GM18951 (cell line): Measurements from ENCODE around the gene SNRK.

Experiments
- POLR2A ChIP-seq: IDR thresholded peaks from 4 replicates; pipeline ENCODE4 v1.6.1; 2011; ENCODE audit warnings: mild to moderate bottlenecking; ENCODE audit not compliant: insufficient read length, insufficient read depth; ENCODE audit errors: extremely low read depth
- in situ Hi-C: fragments of 300-500 bp; cut with MboI; formaldehyde crosslinking; loops from one replicate; pipeline ENCODE4 v1.12.0; 2022; ENCODE audit warnings: low sequenced_read_pairs, mixed read lengths, inconsistent platforms; ENCODE audit not compliant: unreplicated experiment

Gene SNRK

DNA sequence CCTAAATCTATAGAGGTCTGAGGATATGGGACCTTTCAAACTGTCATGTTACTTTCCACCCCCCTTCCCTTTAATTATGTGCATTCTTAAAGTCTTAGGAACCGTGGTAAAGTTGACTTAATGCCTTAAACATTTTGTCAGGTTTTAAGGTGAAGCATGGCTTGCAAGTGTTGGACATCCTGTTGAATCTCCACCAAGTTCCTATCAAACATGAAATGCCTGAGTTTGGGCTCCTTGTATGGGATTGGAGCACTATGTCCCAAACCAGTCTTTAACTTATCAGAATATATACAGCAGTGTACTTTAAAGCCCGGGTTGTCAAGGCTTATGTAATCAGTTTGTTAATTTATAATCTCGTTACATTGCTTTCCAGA, 1.1 kb downstream of the SNRK start:
- TF ChIP-seq POLR2A = no peak
- in situ Hi-C loops = no loop called here

DNA sequence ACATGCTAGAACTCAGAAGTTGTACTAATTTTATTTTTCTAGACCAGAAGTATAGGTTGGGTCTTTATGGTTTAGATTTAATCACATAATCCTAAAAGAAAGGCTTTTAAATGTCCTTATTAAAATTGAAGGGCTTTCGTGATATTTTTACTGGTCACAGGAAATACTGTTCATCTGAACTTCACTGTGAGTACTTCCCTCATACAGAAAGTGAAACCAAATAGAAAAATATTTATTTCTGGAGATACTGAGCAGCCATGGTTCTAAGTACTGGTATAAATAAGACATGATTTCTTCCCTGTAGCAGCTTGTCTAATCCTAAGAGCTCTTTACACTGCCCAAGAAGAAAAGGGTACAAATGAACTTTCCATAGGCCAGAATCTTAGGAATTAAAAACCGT, 2.0 kb downstream of the SNRK start:
- TF ChIP-seq POLR2A = no peak
- in situ Hi-C loops = no loop called here

DNA sequence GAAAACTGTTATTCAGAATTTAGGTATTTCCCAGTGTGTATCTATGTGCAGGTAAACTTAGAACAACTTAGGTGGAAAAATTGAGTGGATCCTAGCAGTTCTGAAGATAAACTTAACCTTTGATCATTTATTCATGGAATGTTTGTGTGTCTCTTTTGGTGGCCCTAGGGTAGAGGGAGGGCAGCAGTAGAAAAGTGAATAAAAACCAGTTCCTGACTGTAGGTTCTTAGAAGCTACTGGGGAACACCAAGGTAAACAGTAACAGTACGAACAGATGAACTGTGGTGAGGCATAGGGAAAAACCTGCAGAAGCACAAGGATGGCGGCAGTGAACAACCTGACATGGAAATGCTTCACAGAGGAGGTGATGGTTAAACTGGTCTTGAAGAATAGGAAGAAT, 2.5 kb downstream of the SNRK start:
- in situ Hi-C loops = no loop called here
- TF ChIP-seq POLR2A = no peak

DNA sequence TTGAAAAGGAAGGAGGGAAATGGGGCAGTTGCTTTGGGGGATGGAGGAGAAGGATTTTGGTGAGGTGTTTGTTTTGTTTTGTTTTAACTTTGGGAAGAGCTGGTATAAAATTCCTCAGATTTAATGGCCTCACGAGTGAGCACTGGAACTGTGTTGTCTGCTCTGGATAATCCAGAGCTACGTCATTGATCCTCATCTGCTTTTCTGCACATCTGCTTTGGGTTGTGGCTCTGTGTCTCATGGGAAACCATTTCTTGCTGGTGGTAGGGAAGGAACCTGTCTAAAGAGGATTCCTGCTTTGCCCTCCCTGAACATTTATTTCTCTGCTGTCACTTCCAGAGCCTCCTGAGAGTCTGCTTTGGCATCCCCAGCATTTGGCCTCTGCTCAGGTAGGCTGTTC, 3.1 kb downstream of the SNRK start:
- no peak for TF ChIP-seq POLR2A
- in situ Hi-C loops = no loop called here

DNA sequence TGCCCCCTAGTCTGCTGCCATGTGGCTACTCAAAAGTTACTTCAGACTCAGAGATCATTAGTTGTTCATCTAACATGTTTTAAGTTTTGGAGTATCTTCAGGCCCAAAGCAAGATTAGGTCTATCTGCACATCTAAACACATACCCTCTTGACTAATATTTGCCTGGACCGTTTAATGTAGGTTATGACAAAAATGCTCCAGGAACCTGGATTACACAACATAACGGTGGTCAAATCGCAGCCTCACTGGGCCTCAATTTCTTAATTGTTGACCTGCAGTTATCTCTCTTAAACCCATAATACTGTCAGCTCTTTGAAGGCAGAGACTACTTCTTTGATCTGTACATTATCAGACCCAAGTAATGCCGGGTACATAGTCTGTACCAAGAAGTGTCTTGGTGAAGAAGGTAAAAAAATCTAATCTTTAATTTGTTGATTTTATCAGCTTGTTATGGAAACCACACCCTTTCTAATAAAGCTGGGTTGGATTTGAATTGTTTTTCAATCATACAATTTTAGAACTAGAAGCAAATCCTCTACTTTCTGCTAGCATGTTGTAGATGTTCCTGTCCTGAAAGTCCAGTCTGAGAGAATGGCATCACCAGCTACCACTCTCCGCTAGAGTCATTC, 3.6 kb downstream of the SNRK start:
- in situ Hi-C loops = no loop called here
- no peak for TF ChIP-seq POLR2A

DNA sequence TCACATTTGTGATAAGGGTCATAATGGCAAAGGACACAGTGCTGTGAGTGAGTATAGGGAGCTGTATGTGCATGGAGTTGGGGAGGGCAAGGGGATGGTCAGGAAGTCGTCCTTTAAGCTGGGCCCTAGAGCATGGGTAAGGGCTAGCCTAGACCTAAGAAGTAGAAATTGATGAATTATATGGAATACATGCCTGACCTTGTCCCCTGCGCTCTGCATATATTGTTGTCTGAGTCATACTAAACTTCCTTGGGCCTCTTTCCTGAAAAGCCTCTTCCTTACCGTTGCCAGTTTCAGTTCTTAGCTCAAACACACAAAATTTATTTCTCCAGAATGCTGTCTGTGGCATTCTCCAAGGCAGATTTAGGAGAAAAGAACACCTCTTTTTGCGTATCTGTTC, 4.6 kb downstream of the SNRK start:
- in situ Hi-C loops = no loop called here

DNA sequence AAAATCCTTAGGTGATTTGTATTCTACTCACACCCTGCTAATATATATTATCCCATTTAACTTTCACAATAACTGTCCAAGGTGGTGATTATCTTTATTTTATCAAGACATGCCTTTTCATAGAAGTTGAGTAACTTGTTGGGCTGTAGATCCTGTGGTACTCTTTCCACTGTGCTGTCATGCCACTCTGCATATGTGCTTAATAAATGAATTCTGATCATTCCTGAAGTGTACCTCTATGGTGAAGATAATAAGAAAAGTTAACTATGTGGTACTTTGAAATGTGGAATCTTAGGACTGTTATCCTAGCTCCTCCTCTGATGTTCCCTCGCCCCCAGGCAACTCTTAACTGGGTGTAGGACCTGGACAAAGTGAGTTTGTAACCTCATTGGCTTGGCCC, 5.2 kb downstream of the SNRK start:
- in situ Hi-C loops = no loop called here

More for the DNA sequence above, 4.6 kb downstream of the SNRK start:
- TF ChIP-seq POLR2A = no peak

DNA sequence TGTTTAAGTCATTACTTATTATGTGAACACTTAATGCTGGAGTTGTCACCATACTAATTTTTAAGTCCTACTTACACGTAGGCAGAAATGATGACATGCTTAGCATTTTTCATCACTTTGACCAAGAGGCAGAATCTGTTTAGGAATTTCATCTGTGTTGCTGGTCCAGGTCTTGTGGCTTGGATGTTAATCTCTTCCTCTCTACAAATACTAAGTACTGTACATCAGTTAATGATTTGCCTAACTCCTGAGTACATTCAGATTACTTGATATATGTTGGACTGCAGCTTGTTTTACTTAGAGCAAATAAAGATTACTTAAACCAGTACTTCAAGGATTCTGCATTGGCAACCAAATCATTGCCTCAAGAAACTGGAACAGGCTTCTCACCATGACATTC, 8.6 kb downstream of the SNRK start:
- in situ Hi-C loops = no loop called here

More for the DNA sequence above, 5.2 kb downstream of the SNRK start:
- TF ChIP-seq POLR2A = no peak

DNA sequence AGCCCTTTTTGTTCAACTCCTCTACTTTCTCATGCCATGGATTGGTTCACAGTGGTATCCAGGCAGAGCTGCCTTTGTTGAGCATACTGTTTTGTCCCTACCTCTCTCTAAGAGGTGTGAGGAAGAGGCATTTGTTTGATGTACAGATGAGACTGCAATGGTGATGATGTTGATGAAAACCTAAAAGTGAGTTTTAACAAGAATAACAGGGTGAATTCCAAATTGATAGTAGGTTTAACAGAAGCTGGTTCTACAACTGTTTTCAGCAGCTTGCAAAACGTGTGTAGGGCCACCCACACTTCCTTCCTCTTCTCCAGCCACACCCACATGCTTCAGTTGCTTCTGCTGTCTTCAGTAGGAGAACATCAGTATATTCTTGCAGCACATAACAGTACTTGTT, 10.2 kb downstream of the SNRK start:
- no peak for TF ChIP-seq POLR2A
- in situ Hi-C loops = no loop called here

More for the DNA sequence above, 8.6 kb downstream of the SNRK start:
- TF ChIP-seq POLR2A = no peak

DNA sequence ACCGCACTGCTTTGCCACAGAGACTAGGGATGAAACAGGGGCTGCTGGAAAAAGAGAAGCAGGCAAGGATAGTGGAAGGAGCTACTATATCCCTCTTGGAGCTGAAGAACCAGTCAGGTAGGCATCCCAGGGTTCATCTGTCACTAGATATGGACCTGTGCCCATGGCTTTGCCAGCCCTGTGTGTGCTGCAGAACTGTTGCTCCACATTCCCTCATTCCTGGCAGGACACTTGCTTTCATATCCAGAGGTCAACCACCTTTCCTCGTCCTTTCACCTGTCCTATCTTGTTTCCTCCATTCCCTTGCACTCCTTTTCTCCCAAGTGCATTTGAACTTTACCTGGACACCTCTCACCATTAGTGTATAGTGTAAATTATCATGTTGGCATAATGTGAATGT, 12.0 kb downstream of the SNRK start:
- no peak for TF ChIP-seq POLR2A
- in situ Hi-C loops = no loop called here

DNA sequence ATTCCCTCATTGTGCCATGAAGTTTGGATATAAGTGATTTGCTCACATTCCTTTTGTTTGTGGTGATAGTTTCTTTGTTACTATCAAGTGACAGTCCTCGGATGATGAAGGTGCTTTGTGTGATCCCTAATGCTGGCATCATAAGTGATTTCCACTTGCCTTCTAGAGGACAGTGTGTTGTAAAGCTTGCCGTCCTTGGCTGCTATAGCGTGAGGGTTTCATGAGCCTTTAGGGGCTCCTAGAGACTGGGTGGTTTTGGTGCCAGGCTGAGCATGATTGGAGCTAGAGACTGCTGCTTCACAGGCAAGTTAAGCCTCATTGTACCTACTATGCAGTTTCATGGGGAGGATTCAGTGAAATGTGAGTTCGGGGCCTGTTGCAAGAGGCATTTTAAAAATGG, 12.4 kb downstream of the SNRK start:
- TF ChIP-seq POLR2A = no peak
- in situ Hi-C loops = no loop called here

DNA sequence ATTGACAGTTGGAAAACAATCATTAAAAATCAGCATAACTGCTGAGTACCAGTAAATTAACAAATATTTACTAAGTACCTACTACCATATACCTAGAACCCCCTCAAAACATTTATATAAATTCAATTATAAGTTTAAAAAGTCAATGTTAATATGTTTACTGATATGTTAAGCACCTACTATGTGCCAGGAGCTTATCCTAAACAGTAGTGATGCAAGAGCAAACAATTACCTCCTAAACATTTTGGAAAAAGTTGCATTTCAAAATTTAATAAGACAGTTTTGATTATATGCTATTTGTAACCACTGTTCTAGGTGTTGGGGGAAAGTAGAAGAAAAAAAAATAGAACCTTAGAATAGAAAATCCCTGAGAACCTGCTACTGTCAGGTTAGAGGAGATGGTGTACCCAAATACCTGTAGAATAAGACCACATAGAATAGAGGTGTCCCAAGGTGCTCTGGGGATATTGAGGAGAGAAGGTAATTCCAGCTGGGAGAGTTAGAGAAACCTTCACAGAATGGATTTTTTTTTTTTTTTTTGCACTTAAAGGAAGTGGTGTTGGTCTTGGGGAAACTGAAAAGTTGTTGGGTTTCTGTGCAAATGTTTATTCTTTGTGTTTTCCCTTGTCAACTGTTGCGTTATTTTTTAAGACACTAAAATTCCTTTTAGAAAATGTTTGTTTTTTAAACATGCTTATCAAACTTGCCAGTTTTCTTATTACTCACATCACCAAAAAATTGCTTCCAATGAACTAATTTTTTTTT, 16.0 kb downstream of the SNRK start:
- no peak for TF ChIP-seq POLR2A

DNA sequence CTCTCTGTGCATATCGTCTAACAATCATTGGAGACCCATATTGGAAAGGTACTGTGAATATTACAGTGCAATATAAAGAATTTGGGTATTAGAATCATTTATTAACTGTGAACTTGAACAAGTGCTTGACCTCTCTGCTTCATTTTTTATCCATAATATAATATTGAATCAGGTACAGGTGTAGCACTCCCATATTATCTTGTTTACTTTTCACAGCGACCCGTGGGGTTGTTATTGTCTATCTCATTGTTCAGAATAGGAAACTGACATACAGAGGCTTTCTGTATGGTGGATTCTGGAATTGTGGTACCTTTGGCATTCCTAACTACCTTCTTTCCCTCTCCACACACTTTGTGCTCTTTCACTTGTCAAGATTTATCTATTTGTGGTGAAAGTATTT, 17.8 kb downstream of the SNRK start:
- in situ Hi-C loops = no loop called here
- no peak for TF ChIP-seq POLR2A

More for the DNA sequence above, 16.0 kb downstream of the SNRK start:
- in situ Hi-C loops = no loop called here

DNA sequence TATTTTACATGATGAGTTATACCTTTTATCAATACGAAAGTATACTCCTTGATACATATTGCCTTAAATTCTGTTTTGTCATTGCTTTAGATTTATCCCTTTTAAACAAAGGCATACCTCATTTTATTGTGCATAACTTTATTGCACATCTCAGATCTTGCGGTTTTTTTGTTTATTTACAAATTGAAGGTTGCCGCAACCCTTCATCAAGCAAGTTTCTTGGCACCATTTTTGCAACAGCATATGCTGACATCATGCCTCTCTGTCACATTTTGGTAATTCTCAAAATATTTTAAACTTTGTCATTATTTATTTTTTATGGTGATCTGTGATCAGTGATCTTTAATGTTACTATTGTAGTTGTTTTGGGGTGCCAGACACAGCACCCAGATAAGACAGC, 20.9 kb downstream of the SNRK start:
- TF ChIP-seq POLR2A = no peak
- in situ Hi-C loops = no loop called here
